ENCODE results near the gene SLC16A1.
"Not testable (repeated sequence)": the region's sequence is repeated elsewhere in the genome, so short reads cannot be mapped to it uniquely, and the experiment has no call there.

SLC16A1 gene

DNA sequence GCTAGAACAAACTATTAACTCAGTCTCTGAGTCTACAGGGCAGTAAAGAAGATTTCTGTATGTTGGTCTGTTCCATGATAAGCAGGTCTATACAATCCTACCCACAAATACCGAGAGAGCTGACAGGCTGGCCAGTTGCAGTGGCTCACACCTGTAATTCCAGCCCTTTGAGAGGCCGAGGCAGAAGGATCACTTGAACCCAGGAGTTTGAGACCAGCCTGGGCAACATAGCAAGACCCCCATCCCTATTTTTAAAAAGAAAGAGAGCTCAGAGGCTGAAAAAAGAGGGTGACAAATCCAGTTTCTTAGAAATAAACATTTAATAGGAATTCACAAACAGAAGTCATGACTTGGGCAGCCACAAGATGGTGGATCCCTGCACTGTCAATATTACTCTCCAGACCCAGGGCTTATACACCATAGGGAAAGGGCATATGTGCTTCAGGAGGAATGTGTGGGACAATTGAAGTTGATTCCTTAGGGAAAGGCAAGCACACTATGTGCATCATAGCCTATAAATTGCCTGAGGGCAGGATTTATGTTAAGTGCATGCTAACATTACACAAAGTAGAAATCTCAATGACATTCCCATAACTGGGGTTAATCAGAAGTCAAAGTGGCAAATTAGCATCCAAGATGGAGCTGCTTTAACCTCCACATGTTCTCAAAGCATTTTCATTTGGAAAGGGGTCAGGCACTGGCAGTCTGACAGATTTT, 66.8 kb downstream of the SLC16A1 start:
- Histone ChIP-seq H2AFZ (ENCODE audit: low read depth, low read length, severe bottlenecking) (no peak overlapping the region), H3K27ac (ENCODE audit: low read depth, low read length) (no peak overlapping the region), H3K79me2 (ENCODE audit: insufficient read depth, low read length) (no peaks in the 10 kb centered on the region), H3K4me3 (ENCODE audit: insufficient read depth, low read length, poor library complexity, severe bottlenecking) (no peak overlapping the region), H3K9me3 (ENCODE audit: insufficient read depth, low read length) (no peaks in the 10 kb centered on the region), H4K20me1 (ENCODE audit: low read depth, low read length) (no peaks in the 10 kb centered on the region), H3K27me3 (ENCODE audit: low read length) (no peaks in the 10 kb centered on the region), H3K9ac (ENCODE audit: low read length) (no peak overlapping the region), H3K9me2 (replicated peaks; ENCODE audit: insufficient read depth, low read length) (no peaks in the 10 kb centered on the region), H3F3A (ENCODE audit: insufficient read depth) (no peaks in the 10 kb centered on the region), H3K4me2 (ENCODE audit: low read depth, low read length, poor library complexity, severe bottlenecking) (no peak overlapping the region), H3K36me3 (ENCODE audit: low read length) (no peaks in the 10 kb centered on the region)
- no peak for TF ChIP-seq EZH2phosphoT487 (conservative IDR thresholded peaks at IDR 0.05; ENCODE audit: low read length)
- TF ChIP-seq, protein P1, sequence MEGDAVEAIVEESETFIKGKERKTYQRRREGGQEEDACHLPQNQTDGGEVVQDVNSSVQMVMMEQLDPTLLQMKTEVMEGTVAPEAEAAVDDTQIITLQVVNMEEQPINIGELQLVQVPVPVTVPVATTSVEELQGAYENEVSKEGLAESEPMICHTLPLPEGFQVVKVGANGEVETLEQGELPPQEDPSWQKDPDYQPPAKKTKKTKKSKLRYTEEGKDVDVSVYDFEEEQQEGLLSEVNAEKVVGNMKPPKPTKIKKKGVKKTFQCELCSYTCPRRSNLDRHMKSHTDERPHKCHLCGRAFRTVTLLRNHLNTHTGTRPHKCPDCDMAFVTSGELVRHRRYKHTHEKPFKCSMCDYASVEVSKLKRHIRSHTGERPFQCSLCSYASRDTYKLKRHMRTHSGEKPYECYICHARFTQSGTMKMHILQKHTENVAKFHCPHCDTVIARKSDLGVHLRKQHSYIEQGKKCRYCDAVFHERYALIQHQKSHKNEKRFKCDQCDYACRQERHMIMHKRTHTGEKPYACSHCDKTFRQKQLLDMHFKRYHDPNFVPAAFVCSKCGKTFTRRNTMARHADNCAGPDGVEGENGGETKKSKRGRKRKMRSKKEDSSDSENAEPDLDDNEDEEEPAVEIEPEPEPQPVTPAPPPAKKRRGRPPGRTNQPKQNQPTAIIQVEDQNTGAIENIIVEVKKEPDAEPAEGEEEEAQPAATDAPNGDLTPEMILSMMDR (IDR thresholded peaks at IDR 0.05; ENCODE audit: insufficient read depth, low read length, poor library complexity, severe bottlenecking), result no peak

DNA sequence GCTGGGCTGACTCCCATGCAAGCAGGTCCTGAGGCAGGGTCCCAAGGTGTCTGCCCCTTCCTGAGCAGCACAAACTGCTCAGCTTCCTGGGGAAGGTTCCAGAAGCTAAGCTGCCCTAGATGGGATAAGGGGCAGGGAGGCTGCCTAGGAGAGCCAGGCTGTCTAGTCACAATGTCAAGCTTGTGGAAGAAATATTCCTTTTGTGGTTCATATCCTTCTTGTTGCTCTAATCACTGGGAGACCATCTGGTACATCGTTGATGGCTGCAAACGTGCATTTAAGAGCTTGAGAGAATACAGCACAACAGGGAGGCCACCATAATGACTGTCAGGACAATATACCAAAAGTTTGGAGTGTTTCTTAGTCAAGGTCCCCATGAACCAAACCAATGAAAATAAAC, 67.4 kb downstream of the SLC16A1 start:
- H3F3A ChIP-seq (ENCODE audit: insufficient read depth), result no peaks in the 10 kb centered on the region
- no peaks in the 10 kb centered on the region for H3K9me3 ChIP-seq (ENCODE audit: insufficient read depth, low read length)
- H3K27me3 ChIP-seq (ENCODE audit: low read length), result no peaks in the 10 kb centered on the region
- H3K9ac ChIP-seq (ENCODE audit: low read length), result no peak overlapping the region
- no peaks in the 10 kb centered on the region for H3K36me3 ChIP-seq (ENCODE audit: low read length)
- TF ChIP-seq, protein P1 (IDR thresholded peaks at IDR 0.05; ENCODE audit: insufficient read depth, low read length, poor library complexity, severe bottlenecking), result no peak
- TF ChIP-seq EZH2phosphoT487 (conservative IDR thresholded peaks at IDR 0.05; ENCODE audit: low read length), result no peak
- no peaks in the 10 kb centered on the region for H3K79me2 ChIP-seq (ENCODE audit: insufficient read depth, low read length)
- no peak overlapping the region for H3K27ac ChIP-seq (ENCODE audit: low read depth, low read length)
- no peak overlapping the region for H2AFZ ChIP-seq (ENCODE audit: low read depth, low read length, severe bottlenecking)
- H3K4me3 ChIP-seq (ENCODE audit: insufficient read depth, low read length, poor library complexity, severe bottlenecking), result no peak overlapping the region
- H4K20me1 ChIP-seq (ENCODE audit: low read depth, low read length), result no peaks in the 10 kb centered on the region
- H3K9me2 ChIP-seq (replicated peaks; ENCODE audit: insufficient read depth, low read length), result no peaks in the 10 kb centered on the region
- no peak overlapping the region for H3K4me2 ChIP-seq (ENCODE audit: low read depth, low read length, poor library complexity, severe bottlenecking)

DNA sequence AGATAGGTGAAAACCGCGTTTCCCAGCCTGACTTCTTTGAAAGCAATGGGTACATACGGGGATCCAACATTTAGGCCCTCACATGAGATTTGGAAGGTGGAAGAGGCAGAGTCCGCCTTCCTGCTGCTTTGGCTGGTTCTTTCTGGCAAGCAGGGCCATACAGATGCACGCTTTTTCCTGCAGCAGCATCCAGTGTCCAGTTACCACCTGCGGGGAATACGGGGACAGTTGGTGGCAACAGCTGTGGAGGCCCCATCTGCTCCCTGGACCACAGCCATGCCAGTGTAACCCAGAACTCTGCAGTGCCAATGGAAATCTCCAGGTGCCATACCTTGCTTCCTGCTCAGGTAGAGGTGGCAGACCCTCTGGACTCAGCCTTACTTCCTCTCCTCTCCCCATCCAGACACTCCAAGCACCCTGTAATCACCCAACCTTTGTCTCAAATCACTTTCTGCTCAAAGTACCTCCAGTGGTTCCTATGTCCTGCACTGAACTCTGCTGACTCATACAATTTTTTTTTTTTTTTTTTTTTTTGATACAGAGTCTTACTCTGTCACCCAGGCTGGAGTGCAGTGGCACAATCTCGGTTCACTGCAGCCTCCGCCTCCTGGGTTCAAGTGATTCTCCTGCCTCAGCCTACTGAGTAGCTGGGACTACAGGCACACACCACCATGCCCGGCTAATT, 68.3 kb downstream of the SLC16A1 start:
- Histone ChIP-seq H3K36me3 (ENCODE audit: low read length) (no peaks in the 10 kb centered on the region), H3K27me3 (ENCODE audit: low read length) (no peaks in the 10 kb centered on the region), H3F3A (ENCODE audit: insufficient read depth) (no peaks in the 10 kb centered on the region), H3K9me2 (replicated peaks; ENCODE audit: insufficient read depth, low read length) (no peaks in the 10 kb centered on the region), H3K79me2 (ENCODE audit: insufficient read depth, low read length) (no peaks in the 10 kb centered on the region), H2AFZ (ENCODE audit: low read depth, low read length, severe bottlenecking) (no peak overlapping the region), H3K27ac (ENCODE audit: low read depth, low read length) (no peak overlapping the region), H3K4me2 (ENCODE audit: low read depth, low read length, poor library complexity, severe bottlenecking) (no peak overlapping the region), H3K4me3 (ENCODE audit: insufficient read depth, low read length, poor library complexity, severe bottlenecking) (no peak overlapping the region), H3K9me3 (ENCODE audit: insufficient read depth, low read length) (no peaks in the 10 kb centered on the region), H4K20me1 (ENCODE audit: low read depth, low read length) (no peaks in the 10 kb centered on the region), H3K9ac (ENCODE audit: low read length) (no peak overlapping the region)
- TF ChIP-seq, protein P1 (IDR thresholded peaks at IDR 0.05; ENCODE audit: insufficient read depth, low read length, poor library complexity, severe bottlenecking), result no peak
- no peak for TF ChIP-seq EZH2phosphoT487 (conservative IDR thresholded peaks at IDR 0.05; ENCODE audit: low read length)

DNA sequence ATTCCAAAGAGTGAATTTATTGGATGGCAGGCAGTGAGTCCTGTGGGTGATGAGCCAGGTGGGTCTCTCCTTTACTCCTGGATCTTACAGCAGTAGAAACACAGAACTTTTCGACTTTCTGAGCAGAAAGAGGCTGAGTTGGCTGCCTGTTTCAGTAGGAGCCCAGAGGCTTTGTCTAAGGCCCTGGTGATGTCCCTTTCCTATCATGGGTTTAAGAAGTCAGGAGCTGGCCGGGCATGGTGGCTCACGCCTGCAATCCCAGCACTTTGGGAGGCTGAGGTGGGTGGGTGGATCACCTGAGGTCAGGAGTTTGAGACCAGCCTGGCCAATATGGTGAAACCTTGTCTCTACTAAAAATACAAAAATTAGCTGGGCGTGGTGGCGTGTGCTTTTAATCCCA, 71.0 kb downstream of the SLC16A1 start:
- H3K27ac ChIP-seq (ENCODE audit: low read depth, low read length); H3K4me2 ChIP-seq (ENCODE audit: low read depth, low read length, poor library complexity, severe bottlenecking); H3K9me2 ChIP-seq (replicated peaks; ENCODE audit: insufficient read depth, low read length); H4K20me1 ChIP-seq (ENCODE audit: low read depth, low read length); H3K9ac ChIP-seq (ENCODE audit: low read length); H3K9me3 ChIP-seq (ENCODE audit: insufficient read depth, low read length); H3K27me3 ChIP-seq (ENCODE audit: low read length); H3K36me3 ChIP-seq (ENCODE audit: low read length); H3F3A ChIP-seq (ENCODE audit: insufficient read depth); H3K4me3 ChIP-seq (ENCODE audit: insufficient read depth, low read length, poor library complexity, severe bottlenecking); H3K79me2 ChIP-seq (ENCODE audit: insufficient read depth, low read length); H2AFZ ChIP-seq (ENCODE audit: low read depth, low read length, severe bottlenecking): not testable (repeated sequence)
